Measurements from ENCODE around the gene MAST1. TPM values are rescaled to one million over a fixed set of nuclear protein-coding genes. Genes with fewer than 3 reads are reported as not detected.
A peak's percentile ranks its signal among the peaks of the same experiment; 100 is the strongest.

Gene MAST1
- total RNA-seq, 4 donors from 2014 or later = 0.56 TPM; not detected in 3

DNA sequence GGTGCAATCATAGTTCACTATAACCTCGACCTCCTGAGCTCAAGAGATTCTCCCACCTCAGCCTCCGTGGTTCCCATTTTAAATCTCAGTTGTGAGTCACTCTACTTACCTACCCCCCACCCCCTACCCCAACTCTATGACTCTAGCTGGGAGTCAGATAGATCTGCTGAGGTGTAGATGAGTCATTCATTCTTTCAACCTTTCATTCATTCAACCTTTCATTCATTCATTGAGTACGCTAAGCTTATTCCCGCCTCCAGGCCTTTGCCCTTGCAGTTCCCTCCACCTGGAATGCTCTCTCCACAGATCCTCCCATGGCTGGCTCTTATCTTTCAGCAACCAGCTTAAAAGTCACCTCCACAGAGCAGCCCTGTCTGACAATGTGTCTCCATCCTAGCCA, 1.1 kb upstream of the MAST1 start:
- Histone ChIP-seq H3K4me1 (peaks cover 10 to 26% of the 10 kb centered on the region in 2 donors), H3K9me3 (no peaks in the 10 kb centered on the region), H3K27ac (no peak overlapping the region), H3K4me3 (replicated peaks in 1 of 3) (no peak overlapping the region), H3K36me3 (no peaks in the 10 kb centered on the region), H3K27me3 (peaks cover 67% of the 10 kb centered on the region)
- WGBS, 2 donors = 81% methylated on average over 4 of the region's 4 CpGs
- DNase-seq = no peak
- no peak for TF ChIP-seq CTCF (IDR thresholded peaks at IDR 0.05)
- no peak for TF ChIP-seq POLR2A (IDR thresholded peaks at IDR 0.05)
- intact Hi-C loops (cut with DNase I) = loop anchor here (5.0 kb wide), 1 partner anchor 65 kb away; no protein-coding TSS in a partner anchor

DNA sequence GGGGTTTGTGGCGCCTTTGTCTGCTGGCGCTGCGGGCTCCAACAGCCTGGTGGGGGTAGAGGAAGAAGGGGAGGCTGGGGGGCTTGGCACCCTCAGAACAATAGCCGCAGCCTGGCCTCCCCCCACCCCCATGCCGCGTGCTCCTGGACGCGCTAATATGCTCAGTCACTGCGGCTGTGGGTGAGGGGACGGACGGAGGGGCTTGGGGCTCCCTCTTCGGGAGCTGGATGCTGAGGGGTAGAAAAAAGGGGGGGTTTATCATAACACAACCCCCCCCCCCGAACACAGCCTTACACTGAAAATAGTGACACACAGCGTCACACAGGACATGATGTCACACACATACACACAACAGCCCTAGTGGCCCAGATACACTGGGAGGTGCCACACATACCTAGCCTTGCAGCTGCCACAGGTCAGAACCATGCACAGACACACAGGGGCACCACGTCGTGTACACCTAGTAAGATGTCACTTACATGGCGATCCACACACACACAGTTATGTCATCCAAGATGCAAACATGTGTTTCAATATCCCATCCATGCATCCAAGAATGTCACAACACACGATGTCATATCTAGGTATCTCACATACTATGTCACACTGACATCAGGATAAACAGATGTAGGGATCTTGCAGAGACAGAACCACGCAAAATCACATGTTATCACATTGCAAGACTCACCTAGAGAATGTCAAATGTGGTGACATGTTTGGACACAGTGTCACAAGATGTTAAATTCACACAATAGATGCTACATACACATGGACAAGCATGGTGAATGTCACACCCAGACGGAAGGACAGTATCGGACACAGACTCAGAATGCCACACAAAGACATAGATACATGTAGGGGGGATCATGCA, 806 bp downstream of the MAST1 start:
- Histone ChIP-seq H3K9me3 (no peaks in the 10 kb centered on the region), H3K4me1 (peaks cover 7 to 10% of the 10 kb centered on the region in 2 donors), H3K27ac (no peak overlapping the region), H3K36me3 (no peaks in the 10 kb centered on the region), H3K4me3 (replicated peaks in 1 of 3) (no peak overlapping the region), H3K27me3 (peaks cover 53% of the 10 kb centered on the region)
- no peak for TF ChIP-seq CTCF (IDR thresholded peaks at IDR 0.05)
- TF ChIP-seq POLR2A (IDR thresholded peaks at IDR 0.05) = no peak
- 35 to 40% methylated on average over 11 to 13 of the region's 21 CpGs for WGBS, 2 donors
- no peak for DNase-seq
- intact Hi-C loops (cut with DNase I) = loop anchor here (5.0 kb wide), 1 partner anchor 67 kb away; no protein-coding TSS in a partner anchor

GRCh38 chr19:12840091-12841079, 2.1 kb downstream of the MAST1 start:
- intact Hi-C loops (cut with DNase I) = loop anchor here (10.0 kb wide), 2 partner anchors 166 to 276 kb away; no protein-coding TSS in a partner anchor
- Histone ChIP-seq H3K4me1 (peaks cover 6 to 9% of the 10 kb centered on the region in 2 donors), H3K4me3 (replicated peaks in 1 of 3) (no peak overlapping the region), H3K9me3 (no peaks in the 10 kb centered on the region), H3K36me3 (no peaks in the 10 kb centered on the region), H3K27ac (no peak overlapping the region), H3K27me3 (peaks cover 40% of the 10 kb centered on the region)
- no peak for TF ChIP-seq POLR2A (IDR thresholded peaks at IDR 0.05)
- 22 to 27% methylated on average over 41 to 43 of the region's 43 CpGs for WGBS, 2 donors
- DNase-seq = peak; percentile 28 to 39

GRCh38 chr19:12841094-12841493, 2.8 kb downstream of the MAST1 start:
- peaks cover 6 to 9% of the 10 kb centered on the region in 2 donors for H3K4me1 ChIP-seq
- peak in 1 of 2 donors; percentile 6 for DNase-seq
- TF ChIP-seq POLR2A (IDR thresholded peaks at IDR 0.05) (no peak), CTCF (IDR thresholded peaks at IDR 0.05) (no peak)
- H3K27me3 ChIP-seq = peaks cover 35% of the 10 kb centered on the region
- no peaks in the 10 kb centered on the region for H3K36me3 ChIP-seq
- H3K4me3 ChIP-seq (replicated peaks in 1 of 3) = no peak overlapping the region
- intact Hi-C loops (cut with DNase I) = loop anchor here (10.0 kb wide), 2 partner anchors 166 to 276 kb away; no protein-coding TSS in a partner anchor
- no peaks in the 10 kb centered on the region for H3K9me3 ChIP-seq
- no peak overlapping the region for H3K27ac ChIP-seq
- 1 to 5% methylated on average over 26 to 27 of the region's 29 CpGs for WGBS, 2 donors

DNA sequence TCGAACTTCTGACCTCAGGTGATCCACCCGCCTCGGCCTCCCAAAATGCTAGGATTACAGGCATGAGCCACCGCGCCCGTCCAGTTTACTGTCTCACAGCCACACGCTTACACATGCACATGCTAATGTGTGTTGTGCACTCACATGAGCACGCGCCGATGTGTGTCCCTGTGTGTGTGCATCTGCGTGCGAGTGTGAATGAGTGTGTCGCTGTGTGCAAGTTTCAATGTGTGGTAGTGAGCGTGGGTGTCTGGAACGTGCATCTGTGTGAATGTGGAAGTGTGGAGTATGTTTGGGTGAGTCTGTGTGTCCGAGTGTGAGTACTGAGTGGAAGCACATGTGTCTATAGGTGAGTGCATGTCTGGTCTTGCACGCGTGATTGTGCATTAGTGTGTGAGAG, 4.2 kb downstream of the MAST1 start:
- no peak for DNase-seq
- intact Hi-C loops (cut with DNase I) = loop anchor here (10.0 kb wide), 2 partner anchors 168 to 278 kb away; no protein-coding TSS in a partner anchor
- TF ChIP-seq CTCF (IDR thresholded peaks at IDR 0.05) = no peak
- TF ChIP-seq POLR2A (IDR thresholded peaks at IDR 0.05) = no peak
- Histone ChIP-seq H3K36me3 (no peaks in the 10 kb centered on the region), H3K4me3 (replicated peaks in 1 of 3) (no peak overlapping the region), H3K9me3 (no peaks in the 10 kb centered on the region), H3K4me1 (peaks cover 9 to 10% of the 10 kb centered on the region in 2 donors), H3K27ac (no peak overlapping the region), H3K27me3 (peaks cover 30% of the 10 kb centered on the region)
- WGBS, 2 donors = 93 to 94% methylated on average over 18 of the region's 18 CpGs

Measured in thyroid gland (tissue), 4 donors.